K562 (cell line): ENCODE results near the gene ISG20. TPM values are rescaled to one million over a fixed set of nuclear protein-coding genes. Genes with fewer than 3 reads are reported as not detected.
A peak's percentile ranks its signal among the peaks of the same experiment; 100 is the strongest.

Experiments
- ATAC-seq: fragments of 200-7000 bp; cut with Tn5 transposase; 3 replicates; pipeline ENCODE4 v1.9.1; 2020; ENCODE audit warnings: moderate library complexity
- BruUV-seq: library from RNA; stranded (reverse); fragments of 400-500 nt; replicated peaks from 2 replicates; lab custom pipeline; 2021; lab: Mats Ljungman, UMichigan
- CTCF ChIA-PET: fragments of 300-600 bp; formaldehyde crosslinking; extraction: SDS; loops from one replicate; lab custom pipeline; 2021; ENCODE audit warnings: low intra/inter-chr PET ratio; lab: Yijun Ruan, JAX
- POLR2A ChIA-PET: fragments of 300-600, 350-650 bp; sonication (Branson Sonifier 250); formaldehyde crosslinking; extraction: SDS; loops from one replicate; lab custom pipeline; 2021; ENCODE audit warnings: antibody characterized with exemption, inconsistent platforms; lab: Yijun Ruan, JAX
- DNase-seq, 4 experiments: peaks; one replicate each; pipeline versions ENCODE4 v3.0.0 to v3.0.0-alpha.2; 2011 to 2018; ENCODE audit warnings: low spot score in 3 of 4, mixed read lengths in 3 of 4; ENCODE audit errors: extremely low read depth in 1 of 4
- FAIRE-seq: peaks from 2 replicates; lab custom pipeline; 2011; peaks lifted over from hg19 to GRCh38; lab: Jason Lieb, UNC
- H2AFZ ChIP-seq: 2 replicates; pipeline ENCODE4 v1.6.0; 2011; ENCODE audit warnings: low read depth, low read length, control low read depth, inconsistent platforms
- H3K27ac ChIP-seq: fragments of 200-600 bp; 3 replicates; pipeline ENCODE4 v1.8.0; 2011; ENCODE audit warnings: low read depth, mild to moderate bottlenecking, control low read depth, inconsistent platforms, low read length, moderate library complexity, mixed read lengths; ENCODE audit errors: extremely low read depth
- H3K27me3 ChIP-seq, 2 experiments: fragments of 300-600 bp in 1 of 2; 2 replicates in 1 of 2; 3 replicates in 1 of 2; pipeline versions ENCODE4 v1.6.0 to v1.8.0; 2011; ENCODE audit warnings: inconsistent platforms in 2 of 2, low read length in 2 of 2, mild to moderate bottlenecking in 1 of 2, mixed read lengths in 1 of 2, moderate library complexity in 1 of 2; ENCODE audit not compliant: control insufficient read depth in 2 of 2, insufficient read depth in 2 of 2
- H3K36me3 ChIP-seq: fragments of 300-600 bp; 3 replicates; pipeline ENCODE4 v1.8.0; 2011; ENCODE audit warnings: mild to moderate bottlenecking, low read length, inconsistent platforms; ENCODE audit not compliant: control insufficient read depth, insufficient read depth
- H3K4me1 ChIP-seq, 2 experiments: fragments of 200-600 bp in 1 of 2; replicated peaks in 1 of 2; 2 replicates in 1 of 2; 3 replicates in 1 of 2; pipeline versions ENCODE4 v1.5.1 to v1.8.0; 2011; ENCODE audit warnings: inconsistent platforms in 2 of 2, low read length in 2 of 2, mild to moderate bottlenecking in 1 of 2, mixed read lengths in 1 of 2, moderate library complexity in 1 of 2; ENCODE audit not compliant: control insufficient read depth in 2 of 2, insufficient read depth in 2 of 2
- H3K4me2 ChIP-seq: 2 replicates; pipeline ENCODE4 v1.6.1; 2011; ENCODE audit warnings: low read length, control low read depth, inconsistent platforms, mixed read lengths; ENCODE audit not compliant: insufficient read depth
- H3K4me3 ChIP-seq: fragments of 200-600 bp; sonication (generic), shearing (Covaris generic); 2 replicates; pipeline ENCODE4 v1.5.1; 2016; ENCODE audit warnings: control low read depth, inconsistent platforms
- H3K79me2 ChIP-seq: fragments of 200-600 bp; 3 replicates; pipeline ENCODE4 v1.8.0; 2011; ENCODE audit warnings: low read length, inconsistent platforms; ENCODE audit not compliant: control insufficient read depth, insufficient read depth
- H3K9ac ChIP-seq, 2 experiments: 2 replicates each; pipeline versions ENCODE4 v1.6.0 to v1.6.1; 2011; ENCODE audit warnings: low read depth in 2 of 2, low read length in 2 of 2, control low read depth in 1 of 2, inconsistent platforms in 1 of 2, mild to moderate bottlenecking in 1 of 2, mixed read lengths in 1 of 2; ENCODE audit not compliant: insufficient read depth in 1 of 2
- H3K9me1 ChIP-seq: one replicate; pipeline ENCODE4 v1.6.0; 2011; ENCODE audit warnings: inconsistent platforms, mild to moderate bottlenecking, low read length, moderate library complexity; ENCODE audit not compliant: control insufficient read depth, insufficient read depth
- H3K9me3 ChIP-seq: replicated peaks from 2 replicates; pipeline ENCODE4 v1.5.1; 2011; ENCODE audit warnings: low read depth, low read length, inconsistent platforms; ENCODE audit not compliant: control insufficient read depth, insufficient read depth
- H4K20me1 ChIP-seq: replicated peaks from 2 replicates; pipeline ENCODE4 v1.6.1; 2011; ENCODE audit warnings: low read length, inconsistent platforms, mixed read lengths; ENCODE audit not compliant: control insufficient read depth, insufficient read depth
- CEBPB ChIP-seq: fragments of 450-650 bp; IDR thresholded peaks from 2 replicates; pipeline ENCODE4 v1.6.1; 2016; ENCODE audit warnings: missing genetic modification characterization, missing compliant biosample characterization
- CEBPG ChIP-seq, 3 experiments: fragments of 200-800 bp in 1 of 3; sonication (Bioruptor generic) in 1 of 3; sonication (generic) in 1 of 3; formaldehyde crosslinking in 1 of 3; IDR thresholded peaks in 2 of 3; conservative IDR thresholded peaks in 1 of 3; 2 replicates each; pipeline versions ENCODE4 v1.6.1 to v1.8.0; 2016 to 2022; ENCODE audit warnings: missing compliant biosample characterization in 2 of 3, missing genetic modification characterization in 2 of 3, mild to moderate bottlenecking in 1 of 3, missing genetic modification reagents in 1 of 3
- GABPB1 ChIP-seq: sonication (generic); formaldehyde crosslinking; IDR thresholded peaks from 2 replicates; pipeline ENCODE4 v1.8.0; 2022; ENCODE audit warnings: mild to moderate bottlenecking, missing genetic modification reagents
- PHF20 ChIP-seq: fragments of 450-650 bp; IDR thresholded peaks from 2 replicates; pipeline ENCODE4 v1.6.1; 2018; ENCODE audit not compliant: partially characterized antibody
- TAF7 ChIP-seq: fragments of 450-650 bp; IDR thresholded peaks from 2 replicates; pipeline ENCODE4 v1.6.1; 2016; ENCODE audit warnings: missing genetic modification characterization, missing compliant biosample characterization
- WGBS: fragments of 100-300 bp; shearing (Covaris generic); methylation state at CpG from one replicate; pipeline ENCODE4 v1.1.6; 2016; ENCODE audit warnings: low coverage, mixed read lengths; ENCODE audit not compliant: insufficient coverage; ENCODE audit errors: missing lambda C conversion rate; 5-methylcytosine and 5-hydroxymethylcytosine counted together
- in situ Hi-C: fragments of 300-500 bp; cut with MboI; formaldehyde crosslinking; loops from 4 replicates; pipeline ENCODE4 v1.15.0; 2018; ENCODE audit warnings: inconsistent platforms, mixed read lengths
- intact Hi-C: fragments of 100-400 bp; cut with micrococcal nuclease; formaldehyde crosslinking; loops from 2 replicates; pipeline ENCODE4 v1.14.2; 2022
- polyA plus RNA-seq, 8 experiments: library from polyadenylated mRNA; depleted of rRNA in 4 of 8; stranded (reverse) in 5 of 8; unstranded in 3 of 8; fragments of >200 nt; fragmentation: Nextera tagmentation in 2 of 8; fragmentation: Illumina TruSeq in 1 of 8; extraction: Ambion mirVana in 2 of 8; extraction: Trizol in 1 of 8; gene quantifications; 2 replicates each; pipeline versions ENCODE4 v1.2.1 to v1.2.3, GENCODE V29; 2011 to 2014; ENCODE audit warnings: inconsistent platforms in 1 of 8, missing spikeins in 1 of 8
- total RNA-seq, 7 experiments: library from RNA; depleted of rRNA in 6 of 7; stranded (reverse); fragments of >200 nt in 6 of 7; fragmentation: Illumina TruSeq in 2 of 7; extraction: Trizol in 2 of 7; gene quantifications; 2 replicates each; pipeline versions ENCODE4 v1.2.1 to v1.2.3, GENCODE V29; 2011 to 2021; ENCODE audit warnings: low replicate concordance in 1 of 7
- TF ChIP-seq, protein P1 (sequence below), 3 experiments: IDR thresholded peaks in 2 of 3; conservative IDR thresholded peaks in 1 of 3; 2 replicates each; pipeline ENCODE4 v1.5.1; 2011 to 2012; ENCODE audit warnings: low read length in 3 of 3, mild to moderate bottlenecking in 3 of 3, control low read depth in 2 of 3, improper control_type of control experiment in 1 of 3, inconsistent platforms in 1 of 3, low read depth in 1 of 3, mixed read lengths in 1 of 3, moderate library complexity in 1 of 3; ENCODE audit not compliant: insufficient read depth in 2 of 3
- TF ChIP-seq, protein P2 (sequence below), 2 experiments: fragments of 450-650 bp in 1 of 2; sonication (generic) in 1 of 2; formaldehyde crosslinking in 1 of 2; IDR thresholded peaks in 1 of 2; conservative IDR thresholded peaks in 1 of 2; 2 replicates each; pipeline versions ENCODE4 v1.6.1 to v1.8.1; 2016 to 2023; ENCODE audit warnings: mild to moderate bottlenecking in 2 of 2, moderate library complexity in 2 of 2, inconsistent platforms in 1 of 2, missing genetic modification reagents in 1 of 2

ISG20 gene
- total and polyA plus RNA-seq, 9 of the 15 experiments (the other 6 are each of a cell fraction or from before 2014, with no cell fraction given) = 0.06 to 2.1 (median 1.00) TPM

DNA sequence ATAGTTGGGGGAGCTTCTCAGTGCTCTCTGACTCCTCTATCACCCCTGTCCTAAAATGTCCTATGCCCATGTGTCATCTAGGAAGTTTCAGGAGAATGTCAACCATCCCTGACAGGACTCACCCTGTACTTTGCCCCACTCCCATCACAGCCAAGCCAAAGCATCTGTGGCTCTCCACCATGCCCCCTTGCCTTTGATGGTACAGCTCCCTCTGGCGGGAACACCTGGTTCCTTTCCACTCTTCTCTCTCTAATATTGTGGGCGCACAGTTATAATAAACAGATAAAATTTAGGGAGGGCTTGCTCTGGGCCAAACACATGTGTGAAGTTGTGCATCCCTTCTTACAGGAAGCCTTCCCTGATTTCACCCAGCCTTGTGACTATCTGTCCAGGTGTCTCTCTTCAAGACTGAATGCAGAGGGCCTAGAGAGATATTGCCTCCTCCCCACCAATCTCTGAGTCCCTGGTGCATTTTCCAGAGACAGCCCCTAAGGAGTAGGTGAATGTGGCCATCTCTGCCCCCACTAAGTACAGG lies 62.8 kb downstream of the ISG20 start (continued):
- TF ChIP-seq, protein P1, sequence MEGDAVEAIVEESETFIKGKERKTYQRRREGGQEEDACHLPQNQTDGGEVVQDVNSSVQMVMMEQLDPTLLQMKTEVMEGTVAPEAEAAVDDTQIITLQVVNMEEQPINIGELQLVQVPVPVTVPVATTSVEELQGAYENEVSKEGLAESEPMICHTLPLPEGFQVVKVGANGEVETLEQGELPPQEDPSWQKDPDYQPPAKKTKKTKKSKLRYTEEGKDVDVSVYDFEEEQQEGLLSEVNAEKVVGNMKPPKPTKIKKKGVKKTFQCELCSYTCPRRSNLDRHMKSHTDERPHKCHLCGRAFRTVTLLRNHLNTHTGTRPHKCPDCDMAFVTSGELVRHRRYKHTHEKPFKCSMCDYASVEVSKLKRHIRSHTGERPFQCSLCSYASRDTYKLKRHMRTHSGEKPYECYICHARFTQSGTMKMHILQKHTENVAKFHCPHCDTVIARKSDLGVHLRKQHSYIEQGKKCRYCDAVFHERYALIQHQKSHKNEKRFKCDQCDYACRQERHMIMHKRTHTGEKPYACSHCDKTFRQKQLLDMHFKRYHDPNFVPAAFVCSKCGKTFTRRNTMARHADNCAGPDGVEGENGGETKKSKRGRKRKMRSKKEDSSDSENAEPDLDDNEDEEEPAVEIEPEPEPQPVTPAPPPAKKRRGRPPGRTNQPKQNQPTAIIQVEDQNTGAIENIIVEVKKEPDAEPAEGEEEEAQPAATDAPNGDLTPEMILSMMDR (IDR thresholded peaks at IDR 0.05 in 2 of 3, conservative IDR thresholded peaks at IDR 0.05 in 1 of 3; ENCODE audit: insufficient read depth in 2 of 3, low read depth in 1 of 3, low read length in 3 of 3) = peak; percentile 65 to 75 (median 65)
- TF ChIP-seq GABPB1 (CRISPR knock-in tag) (no peak), TAF7 (no peak)

DNA sequence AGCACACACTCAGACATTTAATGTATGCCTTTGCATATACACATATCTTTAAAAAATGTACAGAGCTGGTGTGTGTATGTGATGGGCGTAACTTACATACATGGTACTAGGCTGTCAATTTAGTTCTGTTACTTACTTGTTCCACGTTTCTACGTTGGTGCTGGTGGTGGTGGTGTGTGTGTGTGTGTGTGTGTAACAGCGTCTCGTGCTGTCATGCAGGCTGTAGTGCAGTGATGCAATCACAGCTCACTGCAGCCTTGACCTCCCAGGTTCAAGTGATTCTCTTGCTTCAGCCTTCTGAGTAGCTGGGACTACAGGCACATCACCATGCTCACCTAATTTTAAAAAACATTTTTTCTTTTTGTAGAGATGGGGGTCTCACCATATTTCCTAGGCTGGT lies 64.2 kb downstream of the ISG20 start:
- TF ChIP-seq, protein P2, sequence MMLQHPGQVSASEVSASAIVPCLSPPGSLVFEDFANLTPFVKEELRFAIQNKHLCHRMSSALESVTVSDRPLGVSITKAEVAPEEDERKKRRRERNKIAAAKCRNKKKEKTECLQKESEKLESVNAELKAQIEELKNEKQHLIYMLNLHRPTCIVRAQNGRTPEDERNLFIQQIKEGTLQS (IDR thresholded peaks at IDR 0.05) = peak; percentile 65; the same call in 1 of the 2 replicates
- TF ChIP-seq, protein P2 (CRISPR knock-in tag; conservative IDR thresholded peaks at IDR 0.05) = no peak
- TF ChIP-seq PHF20 (no peak), CEBPB (tag) (peak; percentile 43), CEBPG (CRISPR knock-in tag; IDR thresholded peaks at IDR 0.05) (no peak), CEBPG (tag; conservative IDR thresholded peaks at IDR 0.05 in 1 of 2, IDR thresholded peaks at IDR 0.05 in 1 of 2) (peak in 1 of 2 experiments; percentile 61; a peak in 2 of 4 replicates)
- no peaks in the 10 kb centered on the region for H3K9me1 ChIP-seq
- intact Hi-C loops = no loop called here
- no peak overlapping the region for H3K4me2 ChIP-seq
- CTCF ChIA-PET = no interaction called here
- no peak overlapping the region for H3K4me3 ChIP-seq
- no peak overlapping the region for H3K9ac ChIP-seq
- H3K79me2 ChIP-seq = no peaks in the 10 kb centered on the region
- H3K4me1 ChIP-seq = peaks cover 0 to 5% of the 10 kb centered on the region in 2 experiments; a peak in 1 of 5 replicates
- no peak overlapping the region for H2AFZ ChIP-seq
- POLR2A ChIA-PET = interaction anchor here (0.5 kb wide), 1 partner anchor 79 kb away, joined by 3 read pairs; no protein-coding TSS in a partner anchor
- H3K27ac ChIP-seq = no peak overlapping the region
- H3K36me3 ChIP-seq = no peaks in the 10 kb centered on the region
- FAIRE-seq (no peak), DNase-seq (no peak), ATAC-seq (no peak)
- H4K20me1 ChIP-seq = peaks cover 6% of the 10 kb centered on the region; the same call in 1 of the 2 replicates
- H3K9me3 ChIP-seq = no peaks in the 10 kb centered on the region
- no TSS peak for BruUV-seq
- in situ Hi-C loops = no loop called here
- WGBS = 2% methylated on average over 5 of the region's 5 CpGs
- H3K27me3 ChIP-seq = peaks cover 30 to 43% of the 10 kb centered on the region in 2 experiments
